HepG2 (cell line): ENCODE data around the gene TSSK3. TPM values are rescaled to one million over a fixed set of nuclear protein-coding genes. Genes with fewer than 3 reads are reported as not detected.

ENCODE experiments used
- DNMT3B ChIP-seq: conservative IDR thresholded peaks from 2 replicates; pipeline ENCODE4 v1.6.1; 2016; ENCODE audit warnings: missing biosample characterization, control low read depth
- MYNN ChIP-seq: sonication (generic); formaldehyde crosslinking; IDR thresholded peaks from 2 replicates; pipeline ENCODE4 v1.4.0; 2020; ENCODE audit warnings: mild to moderate bottlenecking, low read depth, missing genetic modification reagents
- SIN3A ChIP-seq: IDR thresholded peaks from 2 replicates; pipeline ENCODE4 v1.6.1; 2011; ENCODE audit warnings: low read depth, mild to moderate bottlenecking, control low read depth, low read length, borderline replicate concordance
- YY1 ChIP-seq: IDR thresholded peaks from 2 replicates; pipeline ENCODE4 v1.6.1; 2011; ENCODE audit warnings: low read length, low read depth, moderate library complexity, mild to moderate bottlenecking; ENCODE audit not compliant: insufficient read depth, insufficient replicate concordance
- ZMYM2 ChIP-seq: sonication (generic); formaldehyde crosslinking; IDR thresholded peaks from 2 replicates; pipeline ENCODE4 v1.8.0; 2022; ENCODE audit warnings: mild to moderate bottlenecking, missing genetic modification reagents
- ZNF768 ChIP-seq: sonication (generic); formaldehyde crosslinking; IDR thresholded peaks from 2 replicates; pipeline ENCODE4 v1.4.0; 2020; ENCODE audit warnings: missing genetic modification reagents
- polyA plus RNA-seq, 8 experiments: library from polyadenylated mRNA; depleted of rRNA in 3 of 8; stranded (reverse) in 7 of 8; unstranded in 1 of 8; fragments of >200 nt; fragmentation: Illumina TruSeq in 4 of 8; extraction: Trizol in 4 of 8; gene quantifications; 2 replicates each; pipeline versions ENCODE4 v1.2.1 to v1.2.3, GENCODE V29; 2011 to 2016; ENCODE audit warnings: low read depth in 4 of 8, missing spikeins in 1 of 8, mixed read lengths in 1 of 8; ENCODE audit not compliant: insufficient read depth in 1 of 8
- total RNA-seq, 5 experiments: library from RNA; depleted of rRNA; stranded (reverse); fragments of >200 nt; fragmentation: Illumina TruSeq; extraction: Trizol; gene quantifications; 2 replicates each; pipeline ENCODE4 v1.2.3, GENCODE V29; 2016; ENCODE audit warnings: low read depth in 1 of 5
- TF ChIP-seq, protein P1 (sequence below): IDR thresholded peaks from 2 replicates; pipeline ENCODE4 v1.6.1; 2016; ENCODE audit warnings: mild to moderate bottlenecking, missing biosample characterization, missing genetic modification reagents
- TF ChIP-seq, protein P2 (sequence below), 2 experiments: sonication (generic) in 1 of 2; formaldehyde crosslinking in 1 of 2; IDR thresholded peaks; 2 replicates each; pipeline versions ENCODE4 v1.6.1 to v1.9.0; 2014 to 2022; ENCODE audit warnings: antibody characterized with exemption in 1 of 2, borderline replicate concordance in 1 of 2, inconsistent platforms in 1 of 2, low read depth in 1 of 2, missing genetic modification reagents in 1 of 2
- TF ChIP-seq, protein P3 (sequence below): sonication (generic); formaldehyde crosslinking; IDR thresholded peaks from 2 replicates; pipeline ENCODE4 v1.8.1; 2023; ENCODE audit warnings: mild to moderate bottlenecking, missing genetic modification reagents
- TF ChIP-seq, protein P4 (sequence below), 2 experiments: fragments of 450-650 bp in 1 of 2; sonication (generic) in 1 of 2; formaldehyde crosslinking in 1 of 2; IDR thresholded peaks; 2 replicates each; pipeline versions ENCODE4 v1.6.1 to v1.8.0; 2016 to 2022; ENCODE audit warnings: antibody characterized with exemption in 1 of 2, mild to moderate bottlenecking in 1 of 2, missing genetic modification reagents in 1 of 2

The TSSK3 gene
- total and polyA plus RNA-seq, 2 of the 13 experiments (the other 11 are each of a cell fraction or from before 2014, with no cell fraction given): 1.0 to 1.1 TPM

DNA sequence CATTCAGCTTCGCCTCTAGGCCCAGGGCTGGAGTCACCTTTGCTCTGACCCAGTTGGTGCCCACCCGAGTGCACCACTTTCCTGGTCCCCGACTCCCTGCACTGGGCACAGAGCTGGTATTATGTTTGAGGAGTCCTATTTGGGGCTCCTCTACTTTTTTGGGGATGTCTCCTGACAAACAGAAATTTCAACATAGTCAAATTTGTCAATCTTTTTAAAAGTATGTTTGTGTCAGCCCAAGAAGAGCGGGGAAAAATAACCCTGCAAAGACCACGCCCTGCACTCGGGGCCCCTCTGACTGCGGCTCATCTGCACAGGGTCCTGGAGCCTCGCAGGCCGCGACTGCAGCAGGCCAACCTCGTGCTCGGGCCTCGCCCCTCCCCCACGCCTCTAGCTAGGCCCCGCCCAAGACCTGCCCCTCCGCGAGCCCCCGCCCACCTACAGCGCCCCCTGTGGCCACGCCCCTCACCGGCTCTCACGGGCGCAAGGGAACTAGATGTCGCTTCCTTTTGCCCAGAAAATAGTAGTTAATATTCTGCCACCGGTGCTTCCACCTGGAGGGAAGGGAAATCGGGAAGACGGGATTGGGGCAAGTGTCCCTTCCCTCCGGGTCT lies 11.4 kb upstream of the TSSK3 start (continued):
- TF ChIP-seq, protein P1, sequence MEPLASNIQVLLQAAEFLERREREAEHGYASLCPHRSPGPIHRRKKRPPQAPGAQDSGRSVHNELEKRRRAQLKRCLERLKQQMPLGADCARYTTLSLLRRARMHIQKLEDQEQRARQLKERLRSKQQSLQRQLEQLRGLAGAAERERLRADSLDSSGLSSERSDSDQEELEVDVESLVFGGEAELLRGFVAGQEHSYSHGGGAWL (CRISPR knock-in tag): peak; percentile 68; the same call in 1 of the 2 replicates
- TF ChIP-seq ZNF768 (CRISPR knock-in tag): peak; percentile 65; the same call in 1 of the 2 replicates
- TF ChIP-seq, protein P2, sequence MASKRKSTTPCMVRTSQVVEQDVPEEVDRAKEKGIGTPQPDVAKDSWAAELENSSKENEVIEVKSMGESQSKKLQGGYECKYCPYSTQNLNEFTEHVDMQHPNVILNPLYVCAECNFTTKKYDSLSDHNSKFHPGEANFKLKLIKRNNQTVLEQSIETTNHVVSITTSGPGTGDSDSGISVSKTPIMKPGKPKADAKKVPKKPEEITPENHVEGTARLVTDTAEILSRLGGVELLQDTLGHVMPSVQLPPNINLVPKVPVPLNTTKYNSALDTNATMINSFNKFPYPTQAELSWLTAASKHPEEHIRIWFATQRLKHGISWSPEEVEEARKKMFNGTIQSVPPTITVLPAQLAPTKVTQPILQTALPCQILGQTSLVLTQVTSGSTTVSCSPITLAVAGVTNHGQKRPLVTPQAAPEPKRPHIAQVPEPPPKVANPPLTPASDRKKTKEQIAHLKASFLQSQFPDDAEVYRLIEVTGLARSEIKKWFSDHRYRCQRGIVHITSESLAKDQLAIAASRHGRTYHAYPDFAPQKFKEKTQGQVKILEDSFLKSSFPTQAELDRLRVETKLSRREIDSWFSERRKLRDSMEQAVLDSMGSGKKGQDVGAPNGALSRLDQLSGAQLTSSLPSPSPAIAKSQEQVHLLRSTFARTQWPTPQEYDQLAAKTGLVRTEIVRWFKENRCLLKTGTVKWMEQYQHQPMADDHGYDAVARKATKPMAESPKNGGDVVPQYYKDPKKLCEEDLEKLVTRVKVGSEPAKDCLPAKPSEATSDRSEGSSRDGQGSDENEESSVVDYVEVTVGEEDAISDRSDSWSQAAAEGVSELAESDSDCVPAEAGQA (IDR thresholded peaks at IDR 0.05; ENCODE audit: low read depth): no peak
- TF ChIP-seq, protein P2 (CRISPR knock-in tag; IDR thresholded peaks at IDR 0.05; ENCODE audit: borderline replicate concordance): no peak
- TF ChIP-seq, protein P3, sequence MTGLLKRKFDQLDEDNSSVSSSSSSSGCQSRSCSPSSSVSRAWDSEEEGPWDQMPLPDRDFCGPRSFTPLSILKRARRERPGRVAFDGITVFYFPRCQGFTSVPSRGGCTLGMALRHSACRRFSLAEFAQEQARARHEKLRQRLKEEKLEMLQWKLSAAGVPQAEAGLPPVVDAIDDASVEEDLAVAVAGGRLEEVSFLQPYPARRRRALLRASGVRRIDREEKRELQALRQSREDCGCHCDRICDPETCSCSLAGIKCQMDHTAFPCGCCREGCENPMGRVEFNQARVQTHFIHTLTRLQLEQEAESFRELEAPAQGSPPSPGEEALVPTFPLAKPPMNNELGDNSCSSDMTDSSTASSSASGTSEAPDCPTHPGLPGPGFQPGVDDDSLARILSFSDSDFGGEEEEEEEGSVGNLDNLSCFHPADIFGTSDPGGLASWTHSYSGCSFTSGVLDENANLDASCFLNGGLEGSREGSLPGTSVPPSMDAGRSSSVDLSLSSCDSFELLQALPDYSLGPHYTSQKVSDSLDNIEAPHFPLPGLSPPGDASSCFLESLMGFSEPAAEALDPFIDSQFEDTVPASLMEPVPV (CRISPR knock-in tag): peak; percentile 74; the same call in 1 of the 2 replicates
- peak; percentile 55; the same call in 1 of the 2 replicates for TF ChIP-seq ZMYM2 (CRISPR knock-in tag)
- no peak for TF ChIP-seq YY1
- no peak for TF ChIP-seq SIN3A
- TF ChIP-seq, protein P4, sequence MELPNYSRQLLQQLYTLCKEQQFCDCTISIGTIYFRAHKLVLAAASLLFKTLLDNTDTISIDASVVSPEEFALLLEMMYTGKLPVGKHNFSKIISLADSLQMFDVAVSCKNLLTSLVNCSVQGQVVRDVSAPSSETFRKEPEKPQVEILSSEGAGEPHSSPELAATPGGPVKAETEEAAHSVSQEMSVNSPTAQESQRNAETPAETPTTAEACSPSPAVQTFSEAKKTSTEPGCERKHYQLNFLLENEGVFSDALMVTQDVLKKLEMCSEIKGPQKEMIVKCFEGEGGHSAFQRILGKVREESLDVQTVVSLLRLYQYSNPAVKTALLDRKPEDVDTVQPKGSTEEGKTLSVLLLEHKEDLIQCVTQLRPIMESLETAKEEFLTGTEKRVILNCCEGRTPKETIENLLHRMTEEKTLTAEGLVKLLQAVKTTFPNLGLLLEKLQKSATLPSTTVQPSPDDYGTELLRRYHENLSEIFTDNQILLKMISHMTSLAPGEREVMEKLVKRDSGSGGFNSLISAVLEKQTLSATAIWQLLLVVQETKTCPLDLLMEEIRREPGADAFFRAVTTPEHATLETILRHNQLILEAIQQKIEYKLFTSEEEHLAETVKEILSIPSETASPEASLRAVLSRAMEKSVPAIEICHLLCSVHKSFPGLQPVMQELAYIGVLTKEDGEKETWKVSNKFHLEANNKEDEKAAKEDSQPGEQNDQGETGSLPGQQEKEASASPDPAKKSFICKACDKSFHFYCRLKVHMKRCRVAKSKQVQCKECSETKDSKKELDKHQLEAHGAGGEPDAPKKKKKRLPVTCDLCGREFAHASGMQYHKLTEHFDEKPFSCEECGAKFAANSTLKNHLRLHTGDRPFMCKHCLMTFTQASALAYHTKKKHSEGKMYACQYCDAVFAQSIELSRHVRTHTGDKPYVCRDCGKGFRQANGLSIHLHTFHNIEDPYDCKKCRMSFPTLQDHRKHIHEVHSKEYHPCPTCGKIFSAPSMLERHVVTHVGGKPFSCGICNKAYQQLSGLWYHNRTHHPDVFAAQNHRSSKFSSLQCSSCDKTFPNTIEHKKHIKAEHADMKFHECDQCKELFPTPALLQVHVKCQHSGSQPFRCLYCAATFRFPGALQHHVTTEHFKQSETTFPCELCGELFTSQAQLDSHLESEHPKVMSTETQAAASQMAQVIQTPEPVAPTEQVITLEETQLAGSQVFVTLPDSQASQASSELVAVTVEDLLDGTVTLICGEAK (IDR thresholded peaks at IDR 0.05): no peak
- TF ChIP-seq, protein P4 (CRISPR knock-in tag; IDR thresholded peaks at IDR 0.05): peak; percentile 20; the same call in 1 of the 2 replicates
- no peak for TF ChIP-seq DNMT3B
- no peak for TF ChIP-seq MYNN (CRISPR knock-in tag)
